A549 (cell line): ENCODE measurements around the gene IGFN1.

Experiments used
- BHLHE40 ChIP-seq: IDR thresholded peaks from 2 replicates; pipeline ENCODE4 v1.6.1; 2012; ENCODE audit warnings: low read depth, low read length, inconsistent platforms
- CBX8 ChIP-seq: fragments of 200-600 bp; sonication (generic); IDR thresholded peaks from 2 replicates; pipeline ENCODE4 v1.6.1; 2016
- CTCF ChIP-seq: fragments of >200 bp; sonication (Bioruptor Twin); formaldehyde crosslinking; IDR thresholded peaks from 3 replicates; pipeline ENCODE4 v1.5.1; 2016
- EHMT2 ChIP-seq: fragments of 200-600 bp; sonication (generic); IDR thresholded peaks from 2 replicates; pipeline ENCODE4 v1.6.1; 2016; ENCODE audit warnings: antibody characterized with exemption, low read depth, mild to moderate bottlenecking, moderate library complexity
- EP300 ChIP-seq, 2 experiments: fragments of >200 bp; sonication (Bioruptor Twin); formaldehyde crosslinking; IDR thresholded peaks; 2 replicates in 1 of 2; 3 replicates in 1 of 2; pipeline ENCODE4 v1.6.1; 2016 to 2017
- ESRRA ChIP-seq: fragments of 150-350 bp; IDR thresholded peaks from 2 replicates; pipeline ENCODE4 v1.6.1; 2014; ENCODE audit warnings: mild to moderate bottlenecking, low read length, borderline replicate concordance
- HDAC2 ChIP-seq: fragments of 200-600 bp; sonication (generic); IDR thresholded peaks from 2 replicates; pipeline ENCODE4 v1.6.1; 2016
- HOXA7 ChIP-seq: fragments of 250-450 bp; sonication (Bioruptor Pico); IDR thresholded peaks from 2 replicates; pipeline ENCODE4 v1.5.0; 2020; ENCODE audit warnings: mild to moderate bottlenecking, moderate library complexity
- POLR2A ChIP-seq: IDR thresholded peaks from 2 replicates; pipeline ENCODE4 v1.6.1; 2012; ENCODE audit warnings: mild to moderate bottlenecking, low read length
- RAD21 ChIP-seq, 2 experiments: fragments of >200 bp in 1 of 2; sonication (Bioruptor Twin) in 1 of 2; formaldehyde crosslinking in 1 of 2; IDR thresholded peaks in 1 of 2; conservative IDR thresholded peaks in 1 of 2; 2 replicates in 1 of 2; 3 replicates in 1 of 2; pipeline ENCODE4 v1.6.1; 2012 to 2018; ENCODE audit warnings: inconsistent platforms in 1 of 2
- REST ChIP-seq: fragments of 200-600 bp; sonication (generic); IDR thresholded peaks from 2 replicates; pipeline ENCODE4 v1.6.1; 2016; ENCODE audit warnings: antibody characterized with exemption, mild to moderate bottlenecking, moderate library complexity

GRCh38 chr1:201216395-201217085, 25.9 kb downstream of the IGFN1 start:
- TF ChIP-seq POLR2A (no peak), CTCF (no peak), ESRRA (no peak), EP300 (IDR thresholded peaks at IDR 0.05) (no peak), HDAC2 (no peak), BHLHE40 (no peak), RAD21 (conservative IDR thresholded peaks at IDR 0.05 in 1 of 2, IDR thresholded peaks at IDR 0.05 in 1 of 2) (no peak), HOXA7 (CRISPR knock-in tag) (no peak), REST (no peak), CBX8 (no peak), EHMT2 (no peak)
